Activated CD4-positive, alpha-beta T cell treated with anti-CD3 and anti-CD28 coated beads for 36 hours (primary cell): ENCODE results near the gene ADH1B. TPM values are rescaled to one million over a fixed set of nuclear protein-coding genes. Genes with fewer than 3 reads are reported as not detected.

Source experiments
- ATAC-seq: fragments of 200-7000 bp; cut with Tn5 transposase; one replicate; pipeline ENCODE4 v1.10.0; 2021; ENCODE audit warnings: mild to moderate bottlenecking, moderate library complexity
- CTCF ChIA-PET: fragments of 350-600 bp; sonication (Branson Sonifier 250); formaldehyde crosslinking; loops from one replicate; lab custom pipeline; 2021; ENCODE audit warnings: antibody characterized with exemption; lab: Charles Lee
- POLR2A ChIA-PET: fragments of 350-600 bp; sonication (Branson Sonifier 250); formaldehyde crosslinking; loops from one replicate; lab custom pipeline; 2021; ENCODE audit warnings: antibody characterized with exemption, inconsistent platforms; lab: Charles Lee
- DNase-seq: peaks from one replicate; pipeline ENCODE4 v3.0.0-alpha.2; 2020
- H3K27ac Mint-ChIP-seq: one replicate; pipeline ENCODE4 v1.8.0; 2021; ENCODE audit warnings: mixed read lengths
- H3K27me3 Mint-ChIP-seq: one replicate; pipeline ENCODE4 v1.8.0; 2021; ENCODE audit warnings: mixed read lengths
- H3K36me3 Mint-ChIP-seq: one replicate; pipeline ENCODE4 v1.8.0; 2021; ENCODE audit warnings: low read depth, mixed read lengths
- H3K4me1 Mint-ChIP-seq: one replicate; pipeline ENCODE4 v1.8.0; 2021; ENCODE audit warnings: mixed read lengths
- H3K4me3 Mint-ChIP-seq: one replicate; pipeline ENCODE4 v1.8.0; 2021; ENCODE audit warnings: mild to moderate bottlenecking, moderate library complexity, mixed read lengths
- H3K9me3 Mint-ChIP-seq: one replicate; pipeline ENCODE4 v1.8.0; 2021; ENCODE audit warnings: low read depth, mixed read lengths
- intact Hi-C, 2 experiments: fragments of 100-400 bp; cut with DNase I in 1 of 2; cut with micrococcal nuclease in 1 of 2; formaldehyde crosslinking; loops; one replicate each; pipeline versions ENCODE4 v1.14.2 to v1.15.1; 2022 to 2024; cut with DNase I, micrococcal nuclease
- total RNA-seq, 2 experiments: library from RNA; stranded (reverse); gene quantifications; one replicate each; pipeline ENCODE4 v1.2.3, GENCODE V29; 2021

Gene ADH1B
- total RNA-seq, 2 experiments from 2014 or later, result not detected

DNA sequence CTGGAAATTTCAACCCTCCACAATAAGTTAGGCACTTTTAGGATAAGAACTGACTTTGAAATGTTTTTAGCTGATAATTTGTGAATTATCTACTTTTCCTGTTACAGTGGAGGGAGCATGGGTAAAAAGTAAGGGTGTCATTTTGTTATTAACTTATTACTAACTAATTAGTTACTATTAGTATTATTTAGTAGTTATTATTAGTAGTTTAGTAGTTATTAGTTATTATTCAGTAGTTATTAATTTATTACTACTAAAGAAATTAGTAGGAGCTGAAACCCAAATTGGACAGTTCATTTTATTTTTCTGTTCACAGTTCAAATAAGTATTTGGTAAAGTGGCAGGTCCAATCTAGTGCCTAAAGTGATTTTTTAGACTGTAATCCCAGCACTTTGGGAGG lies 35.8 kb downstream of the ADH1B start:
- DNase-seq (no peak), ATAC-seq (no peak)
- no peaks in the 10 kb centered on the region for H3K27me3 Mint-ChIP-seq
- no peaks in the 10 kb centered on the region for H3K4me1 Mint-ChIP-seq
- H3K27ac Mint-ChIP-seq, result no peak overlapping the region
- H3K9me3 Mint-ChIP-seq, result no peaks in the 10 kb centered on the region
- ChIA-PET CTCF (no interaction called here), POLR2A (no interaction called here)
- intact Hi-C loops, result no loop called here
- H3K4me3 Mint-ChIP-seq, result no peak overlapping the region
- H3K36me3 Mint-ChIP-seq, result no peaks in the 10 kb centered on the region

DNA sequence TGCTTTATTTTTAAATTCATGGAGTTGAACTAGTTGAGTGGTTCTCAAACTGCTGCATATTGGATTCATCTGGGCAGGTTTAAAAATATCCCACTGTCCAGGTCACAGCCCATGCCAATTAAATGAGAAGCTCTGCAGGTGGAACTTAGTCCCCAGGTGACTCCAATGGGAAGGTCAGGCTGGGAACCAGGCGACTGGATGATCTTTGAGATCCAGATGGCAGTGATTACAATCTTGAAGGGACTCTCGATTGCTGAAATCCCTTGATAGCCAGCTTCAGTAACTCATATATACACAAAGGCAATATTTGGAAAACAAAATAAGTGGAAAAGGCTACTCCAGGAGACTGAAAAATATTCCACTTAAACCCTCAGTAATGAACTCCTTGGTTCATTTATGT lies 38.5 kb downstream of the ADH1B start:
- Mint-ChIP-seq H3K36me3 (no peaks in the 10 kb centered on the region), H3K27me3 (peaks cover 3% of the 10 kb centered on the region), H3K4me3 (no peak overlapping the region), H3K4me1 (no peaks in the 10 kb centered on the region), H3K9me3 (no peaks in the 10 kb centered on the region), H3K27ac (no peak overlapping the region)
- ChIA-PET POLR2A (no interaction called here), CTCF (no interaction called here)
- DNase-seq, result no peak
- ATAC-seq, result no peak
- intact Hi-C loops, result no loop called here

DNA sequence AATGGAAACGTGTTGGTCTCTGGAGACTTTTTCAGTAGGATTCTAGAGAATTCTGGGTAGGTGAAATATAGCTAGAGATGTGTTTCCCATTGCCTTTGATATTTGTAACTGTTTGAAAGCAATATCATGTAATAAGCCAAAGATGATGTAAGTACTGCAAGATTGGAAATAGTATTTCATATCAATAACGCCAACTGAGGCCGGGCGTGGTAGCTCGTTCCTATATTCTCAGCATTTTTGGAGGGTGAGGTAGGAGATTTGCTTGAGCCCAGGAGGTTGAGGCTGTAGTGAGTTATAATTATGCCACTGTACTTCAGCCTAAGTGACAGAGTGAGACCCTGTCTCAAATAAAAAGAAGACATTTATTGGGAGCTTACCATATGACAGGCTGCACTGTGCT lies 39.9 kb downstream of the ADH1B start:
- no peaks in the 10 kb centered on the region for H3K36me3 Mint-ChIP-seq
- no peaks in the 10 kb centered on the region for H3K4me1 Mint-ChIP-seq
- ATAC-seq, result no peak
- H3K4me3 Mint-ChIP-seq, result no peak overlapping the region
- DNase-seq, result no peak
- POLR2A ChIA-PET, result no interaction called here
- no peaks in the 10 kb centered on the region for H3K9me3 Mint-ChIP-seq
- intact Hi-C loops, result no loop called here
- H3K27ac Mint-ChIP-seq, result no peak overlapping the region
- H3K27me3 Mint-ChIP-seq, result peaks cover 3% of the 10 kb centered on the region
- CTCF ChIA-PET, result no interaction called here

DNA sequence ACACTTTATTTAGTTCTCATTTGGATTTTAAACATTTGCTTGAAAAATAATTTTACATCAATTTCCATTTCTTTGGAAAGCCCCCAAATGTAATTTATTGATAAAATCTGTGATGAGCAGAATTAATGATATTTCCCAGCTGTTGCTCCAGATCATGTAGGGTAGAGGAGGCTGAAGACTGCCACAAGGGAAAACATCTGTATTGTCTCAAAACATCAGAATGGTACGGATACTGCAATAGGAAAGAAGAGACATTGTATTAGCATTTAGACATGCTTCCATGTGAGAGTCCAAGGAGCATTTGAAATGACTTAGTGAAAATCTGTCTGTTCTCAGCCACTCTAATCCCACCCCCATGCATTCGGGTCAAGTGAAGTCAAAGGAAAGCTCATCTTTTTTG lies 44.8 kb downstream of the ADH1B start:
- POLR2A ChIA-PET, result no interaction called here
- intact Hi-C loops, result no loop called here

DNA sequence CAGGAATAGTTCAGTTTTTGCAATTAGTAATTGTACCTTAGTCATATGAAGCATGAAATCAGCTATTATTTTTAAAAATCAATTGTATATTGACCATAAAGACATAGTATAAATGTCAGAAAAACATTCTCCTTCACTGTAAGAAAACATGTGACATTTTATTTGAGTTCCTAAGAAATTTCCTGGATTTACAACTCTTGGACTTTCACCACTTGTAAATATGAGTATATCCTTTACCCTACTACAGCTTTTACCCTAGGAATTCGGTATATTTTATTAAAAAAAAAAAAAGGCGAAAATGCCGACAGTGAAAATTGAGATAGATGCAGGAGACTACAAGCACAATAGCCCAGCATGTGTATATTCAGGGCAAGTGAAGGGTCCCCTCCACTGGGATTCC lies 45.3 kb downstream of the ADH1B start:
- Mint-ChIP-seq H3K36me3 (no peaks in the 10 kb centered on the region), H3K4me3 (no peak overlapping the region), H3K27me3 (peaks cover 3% of the 10 kb centered on the region), H3K27ac (no peak overlapping the region), H3K4me1 (no peaks in the 10 kb centered on the region), H3K9me3 (no peaks in the 10 kb centered on the region)
- DNase-seq (no peak), ATAC-seq (no peak)
- POLR2A ChIA-PET, result no interaction called here
- intact Hi-C loops, result no loop called here
- CTCF ChIA-PET, result no interaction called here

More for the DNA sequence above, 44.8 kb downstream of the ADH1B start:
- H3K9me3 Mint-ChIP-seq, result no peaks in the 10 kb centered on the region
- ATAC-seq (no peak), DNase-seq (no peak)
- no peak overlapping the region for H3K4me3 Mint-ChIP-seq
- CTCF ChIA-PET, result no interaction called here
- H3K36me3 Mint-ChIP-seq, result no peaks in the 10 kb centered on the region
- H3K4me1 Mint-ChIP-seq, result no peaks in the 10 kb centered on the region
- H3K27ac Mint-ChIP-seq, result no peak overlapping the region
- peaks cover 3% of the 10 kb centered on the region for H3K27me3 Mint-ChIP-seq

DNA sequence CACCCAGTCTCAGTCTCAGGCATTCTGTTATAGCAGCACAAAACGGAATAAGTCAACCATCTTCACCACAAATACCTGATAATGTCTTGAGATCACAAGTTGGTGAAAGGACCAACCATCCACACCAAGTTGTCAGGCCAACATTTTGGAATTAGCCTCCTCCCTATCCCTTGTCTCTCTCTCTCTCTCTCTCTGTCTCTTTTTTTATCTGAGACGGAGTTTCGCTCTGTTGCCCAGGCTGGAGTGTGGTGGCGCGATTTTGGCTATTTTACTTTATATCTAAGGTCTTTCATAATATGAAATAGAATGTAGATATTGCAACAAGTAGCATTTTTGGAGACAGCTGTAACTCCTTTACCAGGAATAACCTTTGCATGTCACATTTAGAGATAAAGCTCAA lies 46.2 kb downstream of the ADH1B start:
- CTCF ChIA-PET, result no interaction called here
- intact Hi-C loops, result no loop called here
- Mint-ChIP-seq H3K9me3 (no peaks in the 10 kb centered on the region), H3K4me1 (no peaks in the 10 kb centered on the region), H3K27ac (no peak overlapping the region), H3K36me3 (no peaks in the 10 kb centered on the region), H3K4me3 (no peak overlapping the region), H3K27me3 (peaks cover 1% of the 10 kb centered on the region)
- ATAC-seq, result no peak
- no peak for DNase-seq
- POLR2A ChIA-PET, result no interaction called here

DNA sequence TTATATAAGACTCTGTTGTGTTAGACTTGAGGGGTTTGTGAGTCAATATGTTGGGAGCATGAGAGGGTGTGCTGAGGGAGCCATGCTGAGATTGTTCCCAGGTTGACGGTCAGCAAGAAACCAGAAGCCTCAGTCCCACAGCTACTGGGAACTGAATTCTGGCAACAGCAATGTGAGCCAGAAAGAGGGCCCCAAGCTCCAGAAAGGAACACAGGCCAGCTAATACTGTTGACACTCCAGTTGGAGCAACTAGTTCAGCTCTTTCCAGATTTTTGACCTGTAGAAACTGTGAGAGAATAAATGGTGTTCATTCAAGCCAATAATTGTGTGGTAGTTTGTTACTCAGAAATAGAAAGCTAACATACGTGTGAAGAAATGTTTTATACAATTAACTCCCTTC lies 47.5 kb downstream of the ADH1B start:
- Mint-ChIP-seq H3K4me1 (no peaks in the 10 kb centered on the region), H3K27me3 (no peaks in the 10 kb centered on the region), H3K27ac (no peak overlapping the region), H3K4me3 (no peak overlapping the region), H3K36me3 (no peaks in the 10 kb centered on the region), H3K9me3 (no peaks in the 10 kb centered on the region)
- ChIA-PET CTCF (no interaction called here), POLR2A (no interaction called here)
- DNase-seq, result no peak
- intact Hi-C loops, result no loop called here
- ATAC-seq, result no peak

DNA sequence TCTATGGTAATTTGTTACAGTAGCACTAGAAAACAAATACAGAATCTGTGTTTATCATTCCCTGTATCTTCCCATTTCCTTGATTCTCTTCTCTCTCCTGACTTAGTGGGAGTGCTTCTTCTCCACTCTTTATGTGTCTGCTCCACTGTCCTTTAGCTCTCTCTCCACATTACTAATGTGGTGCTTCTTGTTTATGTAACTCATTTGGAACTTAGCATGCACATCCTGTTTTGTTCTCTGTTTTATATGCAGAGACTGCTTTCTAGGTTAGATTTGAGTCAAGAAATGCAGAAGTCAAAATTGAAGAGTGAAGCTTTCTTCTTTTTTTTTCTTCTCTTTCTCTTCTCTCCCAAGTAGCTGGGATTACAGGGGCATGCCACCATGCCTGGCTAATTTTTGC lies 56.3 kb downstream of the ADH1B start:
- ATAC-seq (no peak), DNase-seq (no peak)
- POLR2A ChIA-PET, result no interaction called here
- Mint-ChIP-seq H3K27ac (no peak overlapping the region), H3K27me3 (peaks cover 2% of the 10 kb centered on the region), H3K4me3 (no peak overlapping the region), H3K4me1 (no peaks in the 10 kb centered on the region), H3K36me3 (no peaks in the 10 kb centered on the region), H3K9me3 (peaks cover 11% of the 10 kb centered on the region)
- CTCF ChIA-PET, result no interaction called here
- intact Hi-C loops, result no loop called here

Other genes with a start within 250 kb of the ADH1B start
- 100 to 1,000 TPM in 1 of 2 experiments, 10 to 100 TPM in 1; 81.3 to 119 TPM for gene ADH5, start 232.6 kb downstream of the ADH1B start, total RNA-seq
- gene ADH4, start 177.1 kb downstream of the ADH1B start, total RNA-seq, result not detected
- not detected for gene ADH6, start 102.2 kb downstream of the ADH1B start, total RNA-seq
- not detected for gene ADH1A, start 30.4 kb downstream of the ADH1B start, total RNA-seq
- gene ADH1C, start 31.3 kb upstream of the ADH1B start, total RNA-seq, result not detected
- gene ADH7, start 113.9 kb upstream of the ADH1B start, total RNA-seq, result not detected
- gene C4orf17, start 189.6 kb upstream of the ADH1B start, total RNA-seq, result not detected
- gene TRMT10A, start 242.6 kb upstream of the ADH1B start, total RNA-seq, result 1 to 10 TPM; 7.8 to 9.8 TPM